HepG2 (cell line): Measurements from ENCODE around the gene PCBP1. TPM values are rescaled to one million over a fixed set of nuclear protein-coding genes. Genes with fewer than 3 reads are reported as not detected.
A peak's percentile ranks its signal among the peaks of the same experiment; 100 is the strongest.

ENCODE experiments used
- ARID5B ChIP-seq: IDR thresholded peaks from 2 replicates; pipeline ENCODE4 v1.4.0; 2020; ENCODE audit warnings: mild to moderate bottlenecking, missing genetic modification reagents
- ATF5 ChIP-seq: sonication (generic); formaldehyde crosslinking; IDR thresholded peaks from 2 replicates; pipeline ENCODE4 v1.4.0; 2020; ENCODE audit warnings: mild to moderate bottlenecking, low read depth, missing genetic modification reagents
- ATM ChIP-seq: fragments of 450-650 bp; IDR thresholded peaks from 2 replicates; pipeline ENCODE4 v1.7.1; 2017; ENCODE audit warnings: mild to moderate bottlenecking, borderline replicate concordance
- BRD4 ChIP-seq: sonication (generic); formaldehyde crosslinking; IDR thresholded peaks from 2 replicates; pipeline ENCODE4 v1.4.0; 2020; ENCODE audit warnings: missing genetic modification reagents
- CBFB ChIP-seq: sonication (generic); formaldehyde crosslinking; IDR thresholded peaks from 2 replicates; pipeline ENCODE4 v1.4.0; 2020; ENCODE audit warnings: missing genetic modification reagents
- ELF3 ChIP-seq: IDR thresholded peaks from 2 replicates; pipeline ENCODE4 v1.6.1; 2016; ENCODE audit warnings: missing genetic modification reagents, missing compliant biosample characterization
- JUNB ChIP-seq: sonication (generic); formaldehyde crosslinking; IDR thresholded peaks from 2 replicates; pipeline ENCODE4 v1.8.0; 2022; ENCODE audit warnings: missing genetic modification reagents, mild to moderate bottlenecking, borderline replicate concordance
- MTF1 ChIP-seq: sonication (generic); formaldehyde crosslinking; IDR thresholded peaks from 2 replicates; pipeline ENCODE4 v1.5.0; 2020; ENCODE audit warnings: missing genetic modification reagents
- NR2F6 ChIP-seq, 2 experiments: IDR thresholded peaks; 2 replicates each; pipeline ENCODE4 v1.6.1; 2016; ENCODE audit warnings: antibody characterized with exemption in 1 of 2, mild to moderate bottlenecking in 1 of 2
- PHF21A ChIP-seq: sonication (generic); formaldehyde crosslinking; IDR thresholded peaks from 2 replicates; pipeline ENCODE4 v1.5.0; 2020; ENCODE audit warnings: mild to moderate bottlenecking, missing genetic modification reagents
- RBM39 ChIP-seq: fragments of 200-400 bp; formaldehyde crosslinking; IDR thresholded peaks from one replicate; pipeline ENCODE4 v1.6.1; 2018; ENCODE audit warnings: antibody characterized with exemption, mild to moderate bottlenecking, low read depth, low read length; ENCODE audit not compliant: poor library complexity, severe bottlenecking
- ZBED4 ChIP-seq: sonication (generic); formaldehyde crosslinking; IDR thresholded peaks from 2 replicates; pipeline ENCODE4 v1.4.0; 2020; ENCODE audit warnings: missing genetic modification reagents, borderline replicate concordance
- ZNF850 ChIP-seq: sonication (generic); formaldehyde crosslinking; conservative IDR thresholded peaks from 2 replicates; pipeline ENCODE4 v1.9.0; 2021; ENCODE audit warnings: mild to moderate bottlenecking, missing genetic modification reagents
- polyA plus RNA-seq, 8 experiments: library from polyadenylated mRNA; depleted of rRNA in 3 of 8; stranded (reverse) in 7 of 8; unstranded in 1 of 8; fragments of >200 nt; fragmentation: Illumina TruSeq in 4 of 8; extraction: Trizol in 4 of 8; gene quantifications; 2 replicates each; pipeline versions ENCODE4 v1.2.1 to v1.2.3, GENCODE V29; 2011 to 2016; ENCODE audit warnings: low read depth in 4 of 8, missing spikeins in 1 of 8, mixed read lengths in 1 of 8; ENCODE audit not compliant: insufficient read depth in 1 of 8
- total RNA-seq, 5 experiments: library from RNA; depleted of rRNA; stranded (reverse); fragments of >200 nt; fragmentation: Illumina TruSeq; extraction: Trizol; gene quantifications; 2 replicates each; pipeline ENCODE4 v1.2.3, GENCODE V29; 2016; ENCODE audit warnings: low read depth in 1 of 5
- TF ChIP-seq, protein P1 (sequence below): sonication (generic); formaldehyde crosslinking; IDR thresholded peaks from 2 replicates; pipeline ENCODE4 v1.5.0; 2020; ENCODE audit warnings: missing genetic modification reagents
- TF ChIP-seq, protein P2 (sequence below): IDR thresholded peaks from 2 replicates; pipeline ENCODE4 v1.6.1; 2012; ENCODE audit warnings: low read depth, low read length, improper control_type of control experiment

The PCBP1 gene
- total and polyA plus RNA-seq, 2 of the 13 experiments (the other 11 are each of a cell fraction or from before 2014, with no cell fraction given), result 32.0 to 137 TPM

- TF ChIP-seq MTF1 (CRISPR knock-in tag), result no peak
- no peak for TF ChIP-seq ATF5 (CRISPR knock-in tag)
- peak; percentile 68 for TF ChIP-seq ARID5B (CRISPR knock-in tag)
- no peak for TF ChIP-seq ATM
- TF ChIP-seq, protein P1, sequence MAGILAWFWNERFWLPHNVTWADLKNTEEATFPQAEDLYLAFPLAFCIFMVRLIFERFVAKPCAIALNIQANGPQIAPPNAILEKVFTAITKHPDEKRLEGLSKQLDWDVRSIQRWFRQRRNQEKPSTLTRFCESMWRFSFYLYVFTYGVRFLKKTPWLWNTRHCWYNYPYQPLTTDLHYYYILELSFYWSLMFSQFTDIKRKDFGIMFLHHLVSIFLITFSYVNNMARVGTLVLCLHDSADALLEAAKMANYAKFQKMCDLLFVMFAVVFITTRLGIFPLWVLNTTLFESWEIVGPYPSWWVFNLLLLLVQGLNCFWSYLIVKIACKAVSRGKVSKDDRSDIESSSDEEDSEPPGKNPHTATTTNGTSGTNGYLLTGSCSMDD (CRISPR knock-in tag), result no peak
- TF ChIP-seq, protein P2, sequence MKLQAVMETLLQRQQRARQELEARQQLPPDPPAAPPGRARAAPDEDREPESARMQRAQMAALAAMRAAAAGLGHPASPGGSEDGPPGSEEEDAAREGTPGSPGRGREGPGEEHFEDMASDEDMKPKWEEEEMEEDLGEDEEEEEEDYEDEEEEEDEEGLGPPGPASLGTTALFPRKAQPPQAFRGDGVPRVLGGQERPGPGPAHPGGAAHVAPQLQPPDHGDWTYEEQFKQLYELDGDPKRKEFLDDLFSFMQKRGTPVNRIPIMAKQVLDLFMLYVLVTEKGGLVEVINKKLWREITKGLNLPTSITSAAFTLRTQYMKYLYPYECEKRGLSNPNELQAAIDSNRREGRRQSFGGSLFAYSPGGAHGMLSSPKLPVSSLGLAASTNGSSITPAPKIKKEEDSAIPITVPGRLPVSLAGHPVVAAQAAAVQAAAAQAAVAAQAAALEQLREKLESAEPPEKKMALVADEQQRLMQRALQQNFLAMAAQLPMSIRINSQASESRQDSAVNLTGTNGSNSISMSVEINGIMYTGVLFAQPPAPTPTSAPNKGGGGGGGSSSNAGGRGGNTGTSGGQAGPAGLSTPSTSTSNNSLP, result peak; percentile 53
- TF ChIP-seq JUNB, result no peak
- peak; percentile 68; the same call in 1 of the 2 replicates for TF ChIP-seq PHF21A (CRISPR knock-in tag)
- TF ChIP-seq BRD4, result no peak
- TF ChIP-seq ELF3 (CRISPR knock-in tag), result peak; percentile 66
- no peak for TF ChIP-seq ZBED4 (CRISPR knock-in tag)
- no peak for TF ChIP-seq NR2F6 (IDR thresholded peaks at IDR 0.05)
- TF ChIP-seq NR2F6 (CRISPR knock-in tag; IDR thresholded peaks at IDR 0.05), result 0 out of 2 replicates have a peak, but pooled peaks have one; percentile 7
- TF ChIP-seq CBFB (CRISPR knock-in tag), result no peak
- TF ChIP-seq RBM39, result no peak
- 0 out of 2 replicates have a peak, but pooled peaks have one; percentile 59 for TF ChIP-seq ZNF850 (CRISPR knock-in tag)
These were observed 17.2 kb downstream of the PCBP1 start (continued) for GRCh38 chr2:70104231-70105111.
